K562 (cell line): ENCODE results near the gene PRKAR1B. TPM values are rescaled to one million over a fixed set of nuclear protein-coding genes. Genes with fewer than 3 reads are reported as not detected.

Source experiments
- ATAC-seq: fragments of 200-7000 bp; cut with Tn5 transposase; 3 replicates; pipeline ENCODE4 v1.9.1; 2020; ENCODE audit warnings: moderate library complexity
- BruUV-seq: library from RNA; stranded (reverse); fragments of 400-500 nt; replicated peaks from 2 replicates; lab custom pipeline; 2021; lab: Mats Ljungman, UMichigan
- CTCF ChIA-PET: fragments of 300-600 bp; formaldehyde crosslinking; extraction: SDS; loops from one replicate; lab custom pipeline; 2021; ENCODE audit warnings: low intra/inter-chr PET ratio; lab: Yijun Ruan, JAX
- POLR2A ChIA-PET: fragments of 300-600, 350-650 bp; sonication (Branson Sonifier 250); formaldehyde crosslinking; extraction: SDS; loops from one replicate; lab custom pipeline; 2021; ENCODE audit warnings: antibody characterized with exemption, inconsistent platforms; lab: Yijun Ruan, JAX
- DNase-seq, 4 experiments: peaks; one replicate each; pipeline versions ENCODE4 v3.0.0 to v3.0.0-alpha.2; 2011 to 2018; ENCODE audit warnings: low spot score in 3 of 4, mixed read lengths in 3 of 4; ENCODE audit errors: extremely low read depth in 1 of 4
- FAIRE-seq: peaks from 2 replicates; lab custom pipeline; 2011; peaks lifted over from hg19 to GRCh38; lab: Jason Lieb, UNC
- H2AFZ ChIP-seq: 2 replicates; pipeline ENCODE4 v1.6.0; 2011; ENCODE audit warnings: low read depth, low read length, control low read depth, inconsistent platforms
- H3K27ac ChIP-seq: fragments of 200-600 bp; 3 replicates; pipeline ENCODE4 v1.8.0; 2011; ENCODE audit warnings: low read depth, mild to moderate bottlenecking, control low read depth, inconsistent platforms, low read length, moderate library complexity, mixed read lengths; ENCODE audit errors: extremely low read depth
- H3K27me3 ChIP-seq, 2 experiments: fragments of 300-600 bp in 1 of 2; 2 replicates in 1 of 2; 3 replicates in 1 of 2; pipeline versions ENCODE4 v1.6.0 to v1.8.0; 2011; ENCODE audit warnings: inconsistent platforms in 2 of 2, low read length in 2 of 2, mild to moderate bottlenecking in 1 of 2, mixed read lengths in 1 of 2, moderate library complexity in 1 of 2; ENCODE audit not compliant: control insufficient read depth in 2 of 2, insufficient read depth in 2 of 2
- H3K36me3 ChIP-seq: fragments of 300-600 bp; 3 replicates; pipeline ENCODE4 v1.8.0; 2011; ENCODE audit warnings: mild to moderate bottlenecking, low read length, inconsistent platforms; ENCODE audit not compliant: control insufficient read depth, insufficient read depth
- H3K4me1 ChIP-seq, 2 experiments: fragments of 200-600 bp in 1 of 2; replicated peaks in 1 of 2; 2 replicates in 1 of 2; 3 replicates in 1 of 2; pipeline versions ENCODE4 v1.5.1 to v1.8.0; 2011; ENCODE audit warnings: inconsistent platforms in 2 of 2, low read length in 2 of 2, mild to moderate bottlenecking in 1 of 2, mixed read lengths in 1 of 2, moderate library complexity in 1 of 2; ENCODE audit not compliant: control insufficient read depth in 2 of 2, insufficient read depth in 2 of 2
- H3K4me2 ChIP-seq: 2 replicates; pipeline ENCODE4 v1.6.1; 2011; ENCODE audit warnings: low read length, control low read depth, inconsistent platforms, mixed read lengths; ENCODE audit not compliant: insufficient read depth
- H3K4me3 ChIP-seq: fragments of 200-600 bp; sonication (generic), shearing (Covaris generic); 2 replicates; pipeline ENCODE4 v1.5.1; 2016; ENCODE audit warnings: control low read depth, inconsistent platforms
- H3K79me2 ChIP-seq: fragments of 200-600 bp; 3 replicates; pipeline ENCODE4 v1.8.0; 2011; ENCODE audit warnings: low read length, inconsistent platforms; ENCODE audit not compliant: control insufficient read depth, insufficient read depth
- H3K9ac ChIP-seq, 2 experiments: 2 replicates each; pipeline versions ENCODE4 v1.6.0 to v1.6.1; 2011; ENCODE audit warnings: low read depth in 2 of 2, low read length in 2 of 2, control low read depth in 1 of 2, inconsistent platforms in 1 of 2, mild to moderate bottlenecking in 1 of 2, mixed read lengths in 1 of 2; ENCODE audit not compliant: insufficient read depth in 1 of 2
- H3K9me1 ChIP-seq: one replicate; pipeline ENCODE4 v1.6.0; 2011; ENCODE audit warnings: inconsistent platforms, mild to moderate bottlenecking, low read length, moderate library complexity; ENCODE audit not compliant: control insufficient read depth, insufficient read depth
- H3K9me3 ChIP-seq: replicated peaks from 2 replicates; pipeline ENCODE4 v1.5.1; 2011; ENCODE audit warnings: low read depth, low read length, inconsistent platforms; ENCODE audit not compliant: control insufficient read depth, insufficient read depth
- H4K20me1 ChIP-seq: replicated peaks from 2 replicates; pipeline ENCODE4 v1.6.1; 2011; ENCODE audit warnings: low read length, inconsistent platforms, mixed read lengths; ENCODE audit not compliant: control insufficient read depth, insufficient read depth
- JUND ChIP-seq, 2 experiments: IDR thresholded peaks; 2 replicates in 1 of 2; 3 replicates in 1 of 2; pipeline ENCODE4 v1.6.1; 2011; ENCODE audit warnings: borderline replicate concordance in 2 of 2, low read depth in 2 of 2, low read length in 2 of 2, improper control_type of control experiment in 1 of 2, missing biosample characterization in 1 of 2, missing genetic modification characterization in 1 of 2, missing genetic modification reagents in 1 of 2
- NFIC ChIP-seq: fragments of 450-650 bp; IDR thresholded peaks from 2 replicates; pipeline ENCODE4 v1.6.1; 2017; ENCODE audit warnings: mild to moderate bottlenecking, inconsistent platforms
- POLR2G ChIP-seq: fragments of 200-400 bp; formaldehyde crosslinking; IDR thresholded peaks from 2 replicates; pipeline ENCODE4 v1.6.1; 2017; ENCODE audit warnings: low read depth, mild to moderate bottlenecking, antibody characterized with exemption, low read length, moderate library complexity
- ZZZ3 ChIP-seq: fragments of 450-650 bp; IDR thresholded peaks from 2 replicates; pipeline ENCODE4 v1.6.1; 2016; ENCODE audit warnings: antibody characterized with exemption, mild to moderate bottlenecking, moderate library complexity
- WGBS: fragments of 100-300 bp; shearing (Covaris generic); methylation state at CpG from one replicate; pipeline ENCODE4 v1.1.6; 2016; ENCODE audit warnings: low coverage, mixed read lengths; ENCODE audit not compliant: insufficient coverage; ENCODE audit errors: missing lambda C conversion rate; 5-methylcytosine and 5-hydroxymethylcytosine counted together
- in situ Hi-C: fragments of 300-500 bp; cut with MboI; formaldehyde crosslinking; loops from 4 replicates; pipeline ENCODE4 v1.15.0; 2018; ENCODE audit warnings: inconsistent platforms, mixed read lengths
- intact Hi-C: fragments of 100-400 bp; cut with micrococcal nuclease; formaldehyde crosslinking; loops from 2 replicates; pipeline ENCODE4 v1.14.2; 2022
- polyA plus RNA-seq, 8 experiments: library from polyadenylated mRNA; depleted of rRNA in 4 of 8; stranded (reverse) in 5 of 8; unstranded in 3 of 8; fragments of >200 nt; fragmentation: Nextera tagmentation in 2 of 8; fragmentation: Illumina TruSeq in 1 of 8; extraction: Ambion mirVana in 2 of 8; extraction: Trizol in 1 of 8; gene quantifications; 2 replicates each; pipeline versions ENCODE4 v1.2.1 to v1.2.3, GENCODE V29; 2011 to 2014; ENCODE audit warnings: inconsistent platforms in 1 of 8, missing spikeins in 1 of 8
- total RNA-seq, 7 experiments: library from RNA; depleted of rRNA in 6 of 7; stranded (reverse); fragments of >200 nt in 6 of 7; fragmentation: Illumina TruSeq in 2 of 7; extraction: Trizol in 2 of 7; gene quantifications; 2 replicates each; pipeline versions ENCODE4 v1.2.1 to v1.2.3, GENCODE V29; 2011 to 2021; ENCODE audit warnings: low replicate concordance in 1 of 7

Gene PRKAR1B
- total and polyA plus RNA-seq, 9 of the 15 experiments (the other 6 are each of a cell fraction or from before 2014, with no cell fraction given) = 0.99 to 30.5 (median 12.7) TPM

DNA sequence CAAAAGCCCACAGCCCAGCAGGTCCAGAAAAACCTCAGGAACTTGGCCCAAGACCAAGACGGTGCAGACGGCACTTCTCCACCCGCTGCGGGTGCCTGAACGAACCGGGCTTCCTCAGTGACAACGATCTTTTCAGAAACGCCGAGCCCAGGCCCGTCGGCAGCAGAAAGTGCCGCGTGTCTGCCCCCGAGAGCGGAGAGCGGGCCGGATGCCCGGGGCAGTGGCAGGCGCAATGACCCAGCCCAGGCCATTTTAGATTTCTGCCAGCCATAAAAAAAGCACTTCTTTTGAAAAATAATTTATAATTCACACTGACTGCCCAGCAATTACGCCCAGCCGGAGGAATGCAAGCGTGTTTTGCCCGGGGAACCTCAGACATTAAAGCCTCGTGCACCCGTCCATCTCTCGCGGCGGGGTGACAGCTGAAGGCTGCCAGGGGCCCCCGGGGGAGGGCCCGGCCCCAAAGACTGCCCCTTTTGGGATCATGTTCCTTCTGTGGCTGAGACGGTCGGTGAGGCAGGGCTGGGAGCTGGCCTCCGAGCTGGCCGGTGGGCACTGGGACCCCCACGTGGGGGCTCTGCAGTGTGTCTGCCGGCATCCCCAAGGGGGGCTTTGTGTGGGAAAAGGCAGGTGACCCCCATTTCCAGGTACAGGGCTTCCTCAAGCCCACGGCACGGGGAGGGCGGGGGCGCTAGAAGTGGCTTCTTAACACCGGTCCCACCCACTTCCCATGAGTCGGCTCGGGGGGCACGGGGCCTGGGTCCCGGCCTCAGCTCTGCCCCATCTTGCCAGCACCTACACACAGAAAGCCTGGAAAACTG is 136.1 kb downstream of the PRKAR1B start:
- intact Hi-C loops = no loop called here
- H3K4me2 ChIP-seq = no peak overlapping the region
- no peaks in the 10 kb centered on the region for H3K27me3 ChIP-seq
- peaks cover 11% of the 10 kb centered on the region for H3K9me1 ChIP-seq
- H3K79me2 ChIP-seq = peaks cover 10% of the 10 kb centered on the region; the same call in 2 of the 3 replicates
- DNase-seq (no peak), FAIRE-seq (no peak), ATAC-seq (no peak)
- no TSS peak for BruUV-seq
- TF ChIP-seq ZZZ3 (no peak), NFIC (0 out of 2 replicates have a peak, but pooled peaks have one; percentile 5)
- CTCF ChIA-PET = no interaction called here
- peak overlapping the region; percentile 90; the same call in 2 of the 3 replicates for H3K27ac ChIP-seq
- H2AFZ ChIP-seq = no peak overlapping the region
- H3K4me1 ChIP-seq = peaks cover 10 to 54% of the 10 kb centered on the region in 2 experiments
- H3K4me3 ChIP-seq = no peak overlapping the region
- no peaks in the 10 kb centered on the region for H4K20me1 ChIP-seq
- peaks cover 29% of the 10 kb centered on the region for H3K36me3 ChIP-seq
- 88% methylated on average over 32 of the region's 45 CpGs for WGBS
- in situ Hi-C loops = no loop called here
- peaks cover 10% of the 10 kb centered on the region; the same call in 1 of the 2 replicates for H3K9me3 ChIP-seq
- peak overlapping the region; percentile 57 to 70; a peak in 1 of 4 replicates for H3K9ac ChIP-seq
- POLR2A ChIA-PET = no interaction called here

- intact Hi-C loops = no loop called here
- no peak overlapping the region for H3K27ac ChIP-seq
- 0 out of 4 replicates have a peak overlapping the region, but pooled peaks of 1 of the 2 experiments have one; percentile 4 for H3K9ac ChIP-seq
- H3K27me3 ChIP-seq = no peaks in the 10 kb centered on the region
- FAIRE-seq = no peak
- no peak for TF ChIP-seq JUND (IDR thresholded peaks at IDR 0.05; ENCODE audit: borderline replicate concordance, low read depth, low read length)
- TF ChIP-seq JUND (tag; IDR thresholded peaks at IDR 0.05; ENCODE audit: borderline replicate concordance, low read depth, low read length) = no peak
- TF ChIP-seq POLR2G = 0 out of 2 replicates have a peak, but pooled peaks have one; percentile 16
- H3K4me3 ChIP-seq = no peak overlapping the region
- no peak for ATAC-seq
- ChIA-PET CTCF (no interaction called here), POLR2A (no interaction called here)
- no peaks in the 10 kb centered on the region for H4K20me1 ChIP-seq
- peaks cover 10% of the 10 kb centered on the region; the same call in 1 of the 2 replicates for H3K9me3 ChIP-seq
- H3K79me2 ChIP-seq = peaks cover 10% of the 10 kb centered on the region; the same call in 2 of the 3 replicates
- H3K4me1 ChIP-seq = peaks cover 19 to 57% of the 10 kb centered on the region in 2 experiments
- no peak overlapping the region for H2AFZ ChIP-seq
- DNase-seq = no peak
- H3K4me2 ChIP-seq = no peak overlapping the region
- H3K36me3 ChIP-seq = peaks cover 25% of the 10 kb centered on the region
- in situ Hi-C loops = no loop called here
- WGBS = 96% methylated on average over 22 of the region's 30 CpGs
- BruUV-seq = no TSS peak
- H3K9me1 ChIP-seq = peaks cover 11% of the 10 kb centered on the region
Measured at GRCh38 chr7:589781-590575, 137.1 kb downstream of the PRKAR1B start.
